Measurements from ENCODE around the gene INPP5A.
"Not testable (repeated sequence)": the region's sequence is repeated elsewhere in the genome, so short reads cannot be mapped to it uniquely, and the experiment has no call there.

INPP5A gene

GRCh38 chr10:132763545-132763944, 226.0 kb downstream of the INPP5A start:
- DNase-seq (ENCODE audit: low spot score), result no peak

- DNase-seq (ENCODE audit: low spot score), result no peak
Observed at GRCh38 chr10:132764108-132764507, 226.5 kb downstream of the INPP5A start.

DNA sequence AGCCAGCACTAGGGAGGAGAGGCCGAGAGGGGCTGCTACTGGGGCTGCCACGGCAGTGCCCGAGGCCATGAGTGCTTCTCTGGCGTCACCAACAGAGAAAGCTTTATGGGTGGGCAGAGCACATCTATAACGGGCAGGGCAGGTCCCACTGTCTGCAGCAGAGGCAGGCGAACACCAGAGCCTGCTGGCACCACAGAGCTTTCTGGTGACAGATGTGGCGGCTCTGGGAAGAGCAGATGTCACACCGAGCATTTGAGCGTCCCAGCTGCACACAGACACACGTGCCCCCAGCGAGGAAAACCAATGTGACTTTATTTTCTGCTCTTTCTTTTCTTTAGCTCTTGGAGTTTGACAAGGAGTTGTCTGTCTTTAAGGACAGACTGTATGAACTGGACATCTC, 227.8 kb downstream of the INPP5A start:
- DNase-seq (ENCODE audit: low spot score), result peak; percentile 73

- DNase-seq (ENCODE audit: low spot score), result no peak
Observed at GRCh38 chr10:132766291-132766690, 228.7 kb downstream of the INPP5A start.

DNA sequence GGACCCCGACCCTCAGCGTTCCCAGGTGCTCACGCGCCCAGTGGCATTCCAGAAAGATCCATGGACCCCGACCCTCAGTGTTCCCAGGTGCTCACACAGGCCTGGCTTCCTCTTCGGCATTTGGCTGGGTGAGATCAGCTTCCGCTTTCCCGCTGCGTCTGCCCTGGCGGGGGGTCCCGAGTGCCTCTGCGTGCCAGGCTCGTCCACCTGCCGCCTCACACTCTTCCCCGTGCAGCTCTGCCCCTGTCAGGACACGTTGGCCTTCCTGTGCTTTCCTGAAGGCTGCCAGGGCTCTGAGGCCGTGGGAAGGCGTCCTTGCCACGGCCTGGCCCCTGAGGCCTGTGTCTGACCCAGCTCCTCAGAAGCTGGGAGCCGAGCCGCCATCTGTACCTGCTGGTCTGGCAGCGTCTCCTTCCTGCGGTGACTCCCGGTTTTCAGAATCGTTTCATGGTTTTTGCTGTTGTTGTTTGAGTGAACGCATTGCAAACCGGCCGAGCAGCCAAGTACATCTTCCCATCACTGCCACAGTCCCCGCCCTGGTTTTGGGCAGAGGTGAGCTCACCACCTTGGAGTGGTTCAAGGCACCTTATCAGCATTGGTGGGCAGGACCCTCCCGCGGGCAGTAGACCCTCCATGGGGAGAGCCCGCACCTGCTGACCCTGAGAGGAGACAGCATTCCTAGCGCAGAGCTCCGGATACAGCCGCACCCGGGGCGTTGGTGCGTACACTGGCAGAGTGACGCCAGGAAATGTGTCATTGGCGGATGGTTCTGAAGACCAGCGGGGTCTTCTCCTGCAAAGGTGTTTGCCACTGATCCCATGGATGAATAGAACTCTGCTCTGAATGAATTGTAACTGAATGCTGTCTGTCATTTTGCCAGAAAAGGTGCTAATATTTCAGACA, 231.0 kb downstream of the INPP5A start:
- no peak for DNase-seq (ENCODE audit: low spot score)

DNA sequence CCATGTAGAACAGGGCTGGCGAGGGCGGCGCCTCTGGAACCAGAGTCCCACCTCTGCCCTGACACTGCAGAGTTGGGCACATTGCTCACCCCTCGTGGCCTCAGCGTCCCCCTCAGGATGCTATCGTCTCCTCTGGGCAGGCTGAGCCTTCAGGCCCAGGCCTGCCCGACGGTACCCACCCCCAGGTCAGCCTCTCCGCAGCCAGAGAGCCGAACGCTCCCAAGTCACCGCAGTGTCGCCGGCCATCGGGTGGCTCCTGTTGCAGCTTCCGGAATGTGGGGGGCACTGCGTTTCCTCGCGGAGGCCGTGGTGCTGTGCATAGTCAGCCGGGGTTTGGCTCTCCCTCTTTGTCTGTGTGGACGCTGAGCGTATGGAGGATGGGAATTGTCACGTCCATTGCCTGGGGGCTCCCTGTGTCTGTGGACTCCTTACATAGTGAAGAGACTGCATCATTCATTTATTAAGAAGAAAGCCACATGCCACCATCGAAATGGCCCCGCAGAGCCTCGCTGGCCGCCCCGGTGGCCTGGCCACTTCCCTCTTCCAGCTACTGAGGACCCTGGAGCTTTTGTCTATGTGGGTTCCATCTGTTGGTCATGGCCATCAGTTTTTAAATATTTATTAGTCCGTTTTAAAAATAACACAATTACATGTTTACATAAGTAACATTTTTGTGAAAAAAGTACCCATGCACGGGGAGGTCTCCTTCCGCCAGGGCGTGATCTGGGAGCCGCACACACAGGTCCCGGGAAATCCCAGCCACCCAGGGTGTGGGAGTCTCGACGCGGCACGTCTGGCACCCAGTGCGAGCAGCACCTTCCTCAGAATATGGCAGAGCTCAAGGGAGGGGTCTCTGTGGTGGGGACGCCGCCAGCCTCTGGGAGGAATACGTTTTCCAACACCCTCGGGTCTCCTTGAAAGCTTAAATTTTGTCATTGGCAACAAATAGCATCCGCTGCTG, 232.8 kb downstream of the INPP5A start:
- no peak for DNase-seq (ENCODE audit: low spot score)

DNA sequence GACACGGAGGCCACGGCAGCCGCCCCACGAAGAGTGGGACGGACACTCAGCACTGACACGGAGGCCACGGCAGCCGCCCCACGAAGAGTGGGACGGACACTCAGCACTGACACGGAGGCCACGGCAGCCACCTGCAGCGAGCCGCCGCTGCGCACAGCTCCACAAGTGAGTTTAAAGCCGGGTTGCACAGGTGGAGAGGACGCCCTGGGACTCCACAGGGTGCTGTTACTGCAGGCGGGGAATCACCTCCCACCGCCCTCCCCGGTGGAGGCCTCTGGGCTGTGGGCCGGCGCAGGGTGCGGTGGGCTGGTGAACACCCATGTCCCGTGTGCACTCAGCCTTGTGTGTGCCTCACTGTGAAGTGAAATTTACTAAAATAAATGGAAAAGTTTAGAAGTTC, 235.2 kb downstream of the INPP5A start:
- not testable (repeated sequence) for DNase-seq (ENCODE audit: low spot score)

GRCh38 chr10:132774181-132774901, 236.8 kb downstream of the INPP5A start:
- DNase-seq (ENCODE audit: low spot score), result no peak

DNA sequence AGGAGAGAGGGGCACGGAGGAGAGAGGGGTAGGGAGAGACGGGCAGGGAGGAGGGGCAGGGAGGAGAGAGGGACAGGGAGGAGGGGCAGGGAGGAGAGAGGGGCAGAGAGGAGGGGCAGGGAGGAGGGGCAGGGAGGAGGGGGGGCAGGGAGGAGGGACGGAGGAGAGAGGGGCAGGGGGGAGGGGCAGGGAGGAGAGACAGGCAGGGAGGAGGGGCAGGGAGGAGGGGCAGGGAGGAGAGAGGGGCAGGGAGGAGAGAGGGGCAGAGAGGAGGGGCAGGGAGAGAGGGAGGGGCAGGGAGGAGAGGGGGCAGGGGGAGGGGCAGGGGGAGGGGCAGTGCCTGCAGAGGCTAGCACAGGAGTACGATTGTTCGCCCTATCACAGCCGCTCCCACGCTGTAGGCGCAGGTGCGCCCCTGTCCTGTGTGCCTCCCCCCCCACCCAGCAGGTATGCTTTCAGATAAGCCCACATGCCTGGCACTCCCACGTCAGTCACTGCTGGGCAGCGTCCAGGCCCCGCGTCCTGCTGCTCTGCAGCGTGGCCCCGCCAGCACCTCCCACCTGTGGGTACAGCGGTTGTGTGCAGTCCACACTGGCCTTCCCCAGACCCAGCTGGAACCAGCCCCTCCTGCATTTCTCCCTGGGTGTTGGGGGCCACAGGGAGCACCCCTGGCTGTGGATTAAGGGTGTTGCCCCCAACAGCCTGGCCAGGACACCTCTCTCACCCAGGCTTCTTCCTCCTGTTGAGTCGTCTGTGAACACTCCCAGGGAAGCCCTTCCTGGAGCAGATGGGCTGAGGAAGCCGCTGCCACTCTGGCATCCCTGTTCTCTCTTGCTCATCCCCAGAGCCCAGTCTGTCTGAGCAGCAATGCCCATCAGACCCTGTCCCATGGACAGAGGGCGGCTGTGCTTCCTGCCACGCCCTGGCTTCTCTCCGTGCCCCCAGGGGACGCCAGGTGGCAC, 237.6 kb downstream of the INPP5A start:
- DNase-seq (ENCODE audit: low spot score), result peak; percentile 97

GRCh38 chr10:132776186-132776585, 238.6 kb downstream of the INPP5A start:
- DNase-seq (ENCODE audit: low spot score), result no peak

- DNase-seq (ENCODE audit: low spot score), result no peak
Observed at GRCh38 chr10:132776821-132777220, 239.2 kb downstream of the INPP5A start.

GRCh38 chr10:132777441-132777840, 239.9 kb downstream of the INPP5A start:
- no peak for DNase-seq (ENCODE audit: low spot score)

GRCh38 chr10:132779549-132780294, 242.1 kb downstream of the INPP5A start:
- no peak for DNase-seq (ENCODE audit: low spot score)

- no peak for DNase-seq (ENCODE audit: low spot score)
Observed at GRCh38 chr10:132780356-132780755, 242.8 kb downstream of the INPP5A start.

- DNase-seq (ENCODE audit: low spot score), result no peak
Observed at GRCh38 chr10:132781556-132781955, 244.0 kb downstream of the INPP5A start.

- DNase-seq (ENCODE audit: low spot score), result no peak
Observed at GRCh38 chr10:132783165-132783939, 245.8 kb downstream of the INPP5A start.

GRCh38 chr10:132783940-132784865, 246.6 kb downstream of the INPP5A start:
- no peak for DNase-seq (ENCODE audit: low spot score)
